ENCODE data around the gene GLOD4.

GLOD4 gene

GRCh38 chr17:823501-823902 lies 41.4 kb upstream of the GLOD4 start:
- no peak for TF ChIP-seq SPI1 (IDR thresholded peaks at IDR 0.05; ENCODE audit: borderline replicate concordance, low read depth)
- TF ChIP-seq POLR2AphosphoS5 (IDR thresholded peaks at IDR 0.05; ENCODE audit: low read depth), result no peak
- no peak for TF ChIP-seq CTCF (IDR thresholded peaks at IDR 0.05; ENCODE audit: insufficient read depth, low read length)
- no peak for TF ChIP-seq REST (IDR thresholded peaks at IDR 0.05; ENCODE audit: insufficient replicate concordance, low read depth)
- no peak for TF ChIP-seq GABPA (IDR thresholded peaks at IDR 0.05; ENCODE audit: low read depth)
- DNase-seq (ENCODE audit: low read depth in 1 of 2, low spot score in 1 of 2), result no peak
- no peak overlapping the region for H3K4me3 ChIP-seq (replicated peaks; ENCODE audit: insufficient read depth, low read length)
- H3K27me3 ChIP-seq (ENCODE audit: insufficient read depth, poor library complexity, severe bottlenecking), result no peaks in the 10 kb centered on the region
- no peak overlapping the region for H3K27ac ChIP-seq (replicated peaks)

- no peak for DNase-seq (ENCODE audit: low read depth in 1 of 2, low spot score in 1 of 2)
- Histone ChIP-seq H3K27me3 (ENCODE audit: insufficient read depth, poor library complexity, severe bottlenecking) (no peaks in the 10 kb centered on the region), H3K4me3 (replicated peaks; ENCODE audit: insufficient read depth, low read length) (no peak overlapping the region), H3K27ac (replicated peaks) (no peak overlapping the region)
- TF ChIP-seq SPI1 (IDR thresholded peaks at IDR 0.05; ENCODE audit: borderline replicate concordance, low read depth) (no peak), GABPA (IDR thresholded peaks at IDR 0.05; ENCODE audit: low read depth) (no peak), REST (IDR thresholded peaks at IDR 0.05; ENCODE audit: insufficient replicate concordance, low read depth) (no peak), CTCF (IDR thresholded peaks at IDR 0.05; ENCODE audit: insufficient read depth, low read length) (no peak), POLR2AphosphoS5 (IDR thresholded peaks at IDR 0.05; ENCODE audit: low read depth) (no peak)
These were observed 37.2 kb upstream of the GLOD4 start for GRCh38 chr17:819251-819650.

GRCh38 chr17:814371-814770 lies 32.3 kb upstream of the GLOD4 start:
- no peak for DNase-seq (ENCODE audit: low read depth in 1 of 2, low spot score in 1 of 2)
- H3K27me3 ChIP-seq (ENCODE audit: insufficient read depth, poor library complexity, severe bottlenecking), result no peaks in the 10 kb centered on the region
- no peak for TF ChIP-seq REST (IDR thresholded peaks at IDR 0.05; ENCODE audit: insufficient replicate concordance, low read depth)
- no peak overlapping the region for H3K4me3 ChIP-seq (replicated peaks; ENCODE audit: insufficient read depth, low read length)
- H3K27ac ChIP-seq (replicated peaks), result no peak overlapping the region
